Epidermal melanocyte (primary cell): ENCODE results near the gene THAP10.
"Not testable (repeated sequence)": the region's sequence is repeated elsewhere in the genome, so short reads cannot be mapped to it uniquely, and the experiment has no call there.

Experiments
- DNase-seq: peaks from one replicate; pipeline ENCODE4 v3.0.0; 2011; ENCODE audit warnings: low spot score; ENCODE audit not compliant: insufficient read length

Gene THAP10

GRCh38 chr15:70892002-70892911 is at the start of gene THAP10, which contains the start of gene LRRC49:
TSS of gene THAP10 (minus strand) at chr15:70892433. CDS start at chr15:70892272, 161 bp downstream.
TSS of gene LRRC49 (plus strand) at chr15:70892826. CDS start at chr15:70892895, 69 bp downstream.
- peak; percentile 54 for DNase-seq

DNA sequence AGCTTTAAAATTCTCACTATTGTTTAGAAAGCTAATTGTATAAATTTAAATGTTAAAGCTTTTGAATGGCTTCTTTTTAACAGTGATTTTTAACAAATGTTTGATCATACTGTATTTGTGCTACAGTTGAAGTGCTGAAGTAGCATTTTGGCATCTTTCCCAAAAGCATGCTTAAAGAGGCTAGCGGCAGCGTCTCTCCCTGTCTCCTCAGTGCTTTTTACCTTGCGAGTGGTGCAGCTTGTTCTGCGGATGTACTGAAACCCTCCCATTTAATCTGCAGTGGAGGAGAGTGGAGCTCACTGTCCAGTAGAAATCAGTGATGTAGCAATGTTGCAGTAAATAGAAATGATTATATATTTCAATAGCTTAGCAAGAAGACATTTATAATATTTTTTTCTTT is 44.1 kb upstream of the THAP10 start:
- DNase-seq, result no peak

DNA sequence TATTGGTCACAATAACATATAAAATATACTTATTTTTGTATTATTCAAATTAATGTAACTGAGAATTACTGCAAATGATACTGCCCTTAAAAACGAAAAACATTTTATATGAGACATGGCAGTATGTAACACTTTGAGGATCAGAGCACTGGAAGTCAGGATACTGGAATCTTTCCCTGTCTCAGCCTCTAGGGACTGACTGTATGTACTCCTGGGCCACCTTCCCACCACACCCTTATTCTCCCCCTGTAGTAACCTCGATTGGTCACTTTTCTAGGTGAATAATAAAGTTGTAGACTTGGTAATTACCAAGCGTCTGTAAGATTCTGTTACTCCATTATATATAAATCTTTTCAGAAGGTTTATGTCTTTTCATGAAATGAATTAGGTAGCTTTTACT is 43.4 kb upstream of the THAP10 start:
- no peak for DNase-seq

- DNase-seq, result no peak
Measured at GRCh38 chr15:70933411-70933810, 41.2 kb upstream of the THAP10 start.

- no peak for DNase-seq
Measured at GRCh38 chr15:70932397-70932796, 40.2 kb upstream of the THAP10 start.

- no peak for DNase-seq
Measured at GRCh38 chr15:70931821-70932220, 39.6 kb upstream of the THAP10 start.

DNA sequence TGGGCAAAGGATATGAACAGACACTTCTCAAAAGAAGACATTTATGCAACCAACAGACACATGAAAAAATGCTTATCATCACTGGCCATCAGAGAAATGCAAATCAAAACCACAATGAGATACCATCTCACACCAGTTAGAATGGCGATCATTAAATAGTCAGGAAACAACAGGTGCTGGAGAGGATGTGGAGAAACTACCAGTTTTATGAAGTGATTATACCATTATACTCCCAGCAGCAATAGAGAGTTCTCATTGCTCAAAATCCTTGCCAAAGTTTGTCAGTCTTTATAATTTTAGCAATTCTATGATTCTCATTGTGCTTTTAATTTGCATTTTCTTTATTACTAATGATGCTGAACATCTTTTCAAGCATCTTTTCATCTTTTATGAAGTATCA is 34.7 kb upstream of the THAP10 start:
- DNase-seq, result not testable (repeated sequence)

DNA sequence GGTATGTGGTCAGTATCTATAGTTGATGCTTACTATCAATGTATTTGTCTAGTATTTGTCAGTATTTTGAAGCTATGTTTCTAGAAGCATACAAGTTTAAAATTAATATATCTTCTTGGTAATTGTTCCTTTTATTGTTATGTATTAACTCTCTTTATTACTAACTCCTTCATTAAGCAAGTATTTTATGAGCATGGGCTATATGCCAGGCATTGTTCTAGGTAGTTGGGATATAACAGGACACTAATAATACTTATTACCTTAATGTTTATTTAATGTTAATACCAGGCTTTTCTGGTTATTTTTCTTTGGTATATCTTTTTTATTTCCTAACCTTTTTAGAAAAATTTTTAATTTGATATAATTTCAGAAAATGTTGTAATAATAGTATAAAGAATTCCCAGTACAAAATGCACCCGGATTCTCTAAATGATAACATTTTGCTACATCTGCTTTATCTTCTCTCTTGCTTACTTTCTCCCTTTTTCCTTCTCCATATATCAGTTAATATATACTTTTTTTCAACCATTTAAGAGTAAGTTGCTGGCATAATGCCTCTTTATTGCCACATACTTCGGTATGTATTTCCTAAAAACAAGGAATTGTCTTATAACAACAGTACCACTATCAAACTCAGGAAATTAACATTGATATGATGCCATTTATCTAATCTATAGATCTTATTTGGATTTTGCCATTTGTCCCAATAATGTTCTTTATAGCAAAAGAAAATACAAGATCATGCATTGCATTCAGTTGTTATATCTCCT is 31.3 kb upstream of the THAP10 start:
- DNase-seq, result no peak

GRCh38 chr15:70922119-70922518 is 29.9 kb upstream of the THAP10 start:
- no peak for DNase-seq

DNA sequence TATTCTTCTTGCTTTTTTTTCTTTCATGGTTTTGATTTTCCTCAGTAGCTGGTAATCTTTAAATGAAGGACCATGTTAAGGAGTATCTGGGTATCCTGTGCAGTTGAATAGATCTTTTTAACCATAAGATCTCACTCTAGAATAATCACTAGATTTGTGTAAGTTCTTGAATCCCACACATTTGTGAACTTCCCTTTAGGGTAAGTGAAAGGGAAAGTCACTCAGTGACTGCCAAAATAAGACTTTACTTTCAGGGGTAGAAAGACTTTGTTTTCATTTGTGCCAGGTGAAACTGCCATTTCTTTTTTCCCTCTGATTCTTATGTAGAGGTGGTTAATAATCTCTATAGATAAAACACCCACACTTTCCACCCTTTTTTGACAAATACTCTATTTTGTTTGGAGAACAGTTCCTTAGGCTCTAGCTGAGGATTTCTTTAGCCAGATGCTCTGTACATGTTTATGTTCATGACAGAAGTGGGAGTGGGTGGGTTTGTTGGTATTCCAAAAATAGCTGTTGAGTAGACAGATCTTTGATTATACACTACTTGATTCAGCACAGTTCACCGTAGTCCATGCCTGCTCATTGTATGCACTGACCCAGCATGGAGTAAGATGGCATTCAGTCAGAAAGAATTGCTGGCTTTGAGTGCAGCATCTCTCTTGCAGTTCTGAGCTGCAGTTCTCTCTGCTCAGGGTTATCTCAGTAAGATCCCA is 28.9 kb upstream of the THAP10 start:
- no peak for DNase-seq

GRCh38 chr15:70917955-70918354 is 25.7 kb upstream of the THAP10 start:
- no peak for DNase-seq

GRCh38 chr15:70916531-70916930 is 24.3 kb upstream of the THAP10 start:
- DNase-seq, result no peak

GRCh38 chr15:70912187-70912586 is 20.0 kb upstream of the THAP10 start:
- no peak for DNase-seq

DNA sequence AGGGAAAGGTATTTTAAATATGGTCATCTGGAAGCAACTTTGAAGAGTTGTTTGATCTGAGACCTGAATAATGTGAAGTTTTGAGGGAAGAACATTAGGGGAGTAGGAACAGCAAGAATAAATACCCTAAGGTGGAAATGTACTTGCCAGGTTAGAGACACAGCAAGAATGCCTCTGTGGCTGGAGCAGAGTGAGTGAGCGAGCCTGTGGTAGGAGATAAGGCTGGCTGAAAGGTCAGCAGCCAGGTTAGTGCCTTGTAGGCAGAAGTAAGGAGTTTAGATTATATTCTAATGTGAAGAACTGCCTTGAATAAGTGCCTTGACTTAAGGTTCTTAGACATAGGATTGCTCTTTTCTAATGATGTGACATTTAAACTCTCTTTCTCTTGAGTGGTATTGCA is 18.7 kb upstream of the THAP10 start:
- no peak for DNase-seq

DNA sequence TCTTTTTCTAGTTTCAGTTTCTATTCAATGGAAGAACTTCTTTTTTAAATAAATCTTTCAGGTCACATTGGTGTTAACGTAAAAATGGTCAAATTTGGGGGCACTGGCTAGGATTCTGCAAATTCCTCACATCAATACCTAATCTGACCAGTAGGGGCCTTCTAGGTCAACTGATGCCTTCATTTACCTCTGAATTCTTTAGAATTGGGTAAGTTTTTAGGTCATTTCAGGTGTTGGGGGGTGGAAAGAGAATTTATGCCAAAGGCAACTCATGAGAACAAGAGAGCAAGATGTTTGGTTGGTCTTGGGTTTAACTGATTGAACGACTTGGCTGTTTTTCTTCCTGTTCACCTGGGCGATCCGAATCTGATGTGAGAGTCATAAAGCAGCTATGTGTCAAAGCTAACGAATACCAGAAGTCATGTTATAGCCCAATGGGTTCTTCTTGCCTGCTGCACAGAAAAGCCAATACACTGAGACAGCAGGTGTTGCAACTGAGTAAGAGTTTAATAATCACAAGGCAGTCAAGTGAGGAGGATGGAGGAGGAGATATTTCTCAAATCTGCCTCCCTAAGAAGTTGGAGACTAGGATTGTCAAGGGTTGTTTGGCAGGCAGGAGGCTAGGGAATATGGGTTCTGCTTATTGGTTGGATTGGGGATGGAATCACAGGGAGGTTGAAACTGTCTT is 15.7 kb upstream of the THAP10 start:
- no peak for DNase-seq

- no peak for DNase-seq
Measured at GRCh38 chr15:70906842-70907241, 14.6 kb upstream of the THAP10 start.

- DNase-seq, result no peak
Measured at GRCh38 chr15:70902107-70902506, 9.9 kb upstream of the THAP10 start.

DNA sequence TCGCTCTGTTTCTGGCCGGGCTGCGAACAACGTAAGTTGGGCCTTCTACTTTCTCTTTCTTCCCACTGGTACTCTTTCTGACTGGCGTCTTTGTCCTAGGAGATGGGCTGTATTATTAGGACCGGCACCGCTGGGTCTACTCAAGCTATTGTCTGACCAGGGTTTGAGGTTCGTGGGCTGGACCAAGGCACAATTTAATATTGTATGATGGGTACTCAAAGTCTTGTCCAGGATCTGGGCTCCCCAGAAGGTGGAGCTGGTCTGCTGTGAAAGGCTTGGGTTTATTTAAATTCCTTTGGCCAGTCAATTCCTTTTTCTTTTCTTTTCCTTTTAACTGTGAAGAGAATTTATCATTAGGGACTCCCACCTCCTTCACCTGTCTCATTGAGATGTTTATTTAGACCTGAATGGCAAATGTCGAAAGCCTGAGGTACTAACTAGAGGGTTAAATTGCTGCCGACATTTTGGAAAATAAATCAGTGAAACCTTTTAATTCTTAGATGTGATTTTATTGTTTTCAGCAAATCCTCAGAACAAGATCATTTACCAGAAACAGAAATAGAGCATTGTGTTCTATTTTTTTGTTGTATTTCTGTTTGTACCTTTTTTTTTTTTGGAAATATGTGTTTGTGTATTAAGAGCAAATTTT is 803 bp upstream of the THAP10 start:
- DNase-seq, result no peak

DNA sequence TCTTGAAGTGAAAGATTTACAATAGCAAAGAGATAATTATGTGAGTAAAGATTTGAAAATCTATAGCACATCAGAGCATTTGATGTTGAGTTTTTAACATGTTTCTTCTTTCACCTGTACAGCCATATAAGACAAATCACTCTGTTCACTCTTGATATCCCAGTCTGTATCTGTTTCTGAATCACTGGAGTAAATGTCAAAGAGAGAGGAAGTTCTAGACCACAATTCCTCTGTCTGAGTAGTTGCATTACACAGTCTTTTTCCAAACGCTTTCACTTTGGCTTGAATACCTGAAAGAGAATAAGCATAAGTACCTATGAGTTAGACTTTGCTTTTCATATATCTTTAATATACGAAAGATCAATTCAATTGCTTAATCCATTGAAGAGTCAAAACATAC is 9.9 kb downstream of the THAP10 start:
- no peak for DNase-seq

GRCh38 chr15:70880781-70881180 is 11.5 kb downstream of the THAP10 start:
- DNase-seq, result no peak

DNA sequence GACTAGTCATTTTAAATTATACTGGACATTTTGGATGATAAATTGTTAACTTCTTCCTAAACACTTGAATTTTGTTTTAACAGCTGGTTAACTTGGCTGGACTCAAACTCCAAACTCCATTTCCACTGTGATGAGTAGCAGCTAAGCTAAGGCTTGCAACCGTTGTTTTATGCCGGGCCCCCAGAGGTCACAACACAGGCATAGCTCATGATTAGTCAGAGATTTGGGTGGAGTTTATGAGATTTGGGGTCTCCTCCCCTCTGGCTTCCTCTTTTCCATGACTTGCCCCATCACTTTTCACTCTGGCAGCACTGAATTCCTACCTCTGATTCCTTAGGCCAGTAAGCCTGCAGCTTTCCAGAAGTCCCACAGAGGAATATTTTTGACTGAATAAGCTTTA is 12.8 kb downstream of the THAP10 start:
- DNase-seq, result no peak
